Lower leg skin (tissue), 3 donors: ENCODE results near the gene ZC3H12C.

ENCODE experiments used
- POLR2A ChIP-seq, 2 donors: fragments of 450-650 bp; IDR thresholded peaks; one replicate each; pipeline ENCODE4 v1.6.1; 2016 to 2017; ENCODE audit warnings: antibody characterized with exemption in 2 of 2, mild to moderate bottlenecking in 1 of 2, moderate library complexity in 1 of 2
- TF ChIP-seq, protein P1 (sequence below), 3 donors: fragments of 450-650 bp; IDR thresholded peaks; one replicate each; pipeline ENCODE4 v1.5.1; 2016; ENCODE audit warnings: antibody characterized with exemption in 3 of 3, mild to moderate bottlenecking in 3 of 3, moderate library complexity in 2 of 3

GRCh38 chr11:110134110-110134509 is 40.9 kb downstream of the ZC3H12C start:
- TF ChIP-seq, protein P1, sequence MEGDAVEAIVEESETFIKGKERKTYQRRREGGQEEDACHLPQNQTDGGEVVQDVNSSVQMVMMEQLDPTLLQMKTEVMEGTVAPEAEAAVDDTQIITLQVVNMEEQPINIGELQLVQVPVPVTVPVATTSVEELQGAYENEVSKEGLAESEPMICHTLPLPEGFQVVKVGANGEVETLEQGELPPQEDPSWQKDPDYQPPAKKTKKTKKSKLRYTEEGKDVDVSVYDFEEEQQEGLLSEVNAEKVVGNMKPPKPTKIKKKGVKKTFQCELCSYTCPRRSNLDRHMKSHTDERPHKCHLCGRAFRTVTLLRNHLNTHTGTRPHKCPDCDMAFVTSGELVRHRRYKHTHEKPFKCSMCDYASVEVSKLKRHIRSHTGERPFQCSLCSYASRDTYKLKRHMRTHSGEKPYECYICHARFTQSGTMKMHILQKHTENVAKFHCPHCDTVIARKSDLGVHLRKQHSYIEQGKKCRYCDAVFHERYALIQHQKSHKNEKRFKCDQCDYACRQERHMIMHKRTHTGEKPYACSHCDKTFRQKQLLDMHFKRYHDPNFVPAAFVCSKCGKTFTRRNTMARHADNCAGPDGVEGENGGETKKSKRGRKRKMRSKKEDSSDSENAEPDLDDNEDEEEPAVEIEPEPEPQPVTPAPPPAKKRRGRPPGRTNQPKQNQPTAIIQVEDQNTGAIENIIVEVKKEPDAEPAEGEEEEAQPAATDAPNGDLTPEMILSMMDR (IDR thresholded peaks at IDR 0.05): no peak
- TF ChIP-seq POLR2A (IDR thresholded peaks at IDR 0.05): no peak
